PFSK-1 (cell line): ENCODE measurements around the gene ATG4B.

Source experiments
- FOXP2 ChIP-seq: optimal IDR thresholded peaks from 2 replicates; pipeline ENCODE3; 2011; ENCODE audit warnings: borderline replicate concordance, control low read depth, inconsistent platforms; ENCODE audit not compliant: insufficient read depth; ENCODE audit errors: extremely low read length, extremely low read depth
- POLR2AphosphoS5 ChIP-seq: IDR thresholded peaks from 2 replicates; pipeline ENCODE4 v1.6.1; 2012; ENCODE audit warnings: low read depth, mild to moderate bottlenecking, control low read depth, low read length, moderate library complexity
- SIN3A ChIP-seq: IDR thresholded peaks from 2 replicates; pipeline ENCODE4 v1.6.1; 2012; ENCODE audit warnings: mild to moderate bottlenecking, low read length, moderate library complexity, borderline replicate concordance; ENCODE audit not compliant: insufficient read depth
- TAF1 ChIP-seq: IDR thresholded peaks from 2 replicates; pipeline ENCODE4 v1.6.1; 2012; ENCODE audit warnings: low read length, control low read depth, borderline replicate concordance; ENCODE audit not compliant: insufficient read depth
- TF ChIP-seq, protein P1 (sequence below), 2 experiments: IDR thresholded peaks; 2 replicates each; pipeline versions ENCODE4 v1.6.1 to v1.8.0; 2011 to 2012; ENCODE audit warnings: low read depth in 2 of 2, low read length in 2 of 2, control low read depth in 1 of 2, inconsistent platforms in 1 of 2, mild to moderate bottlenecking in 1 of 2, moderate library complexity in 1 of 2; ENCODE audit not compliant: insufficient read depth in 1 of 2

DNA sequence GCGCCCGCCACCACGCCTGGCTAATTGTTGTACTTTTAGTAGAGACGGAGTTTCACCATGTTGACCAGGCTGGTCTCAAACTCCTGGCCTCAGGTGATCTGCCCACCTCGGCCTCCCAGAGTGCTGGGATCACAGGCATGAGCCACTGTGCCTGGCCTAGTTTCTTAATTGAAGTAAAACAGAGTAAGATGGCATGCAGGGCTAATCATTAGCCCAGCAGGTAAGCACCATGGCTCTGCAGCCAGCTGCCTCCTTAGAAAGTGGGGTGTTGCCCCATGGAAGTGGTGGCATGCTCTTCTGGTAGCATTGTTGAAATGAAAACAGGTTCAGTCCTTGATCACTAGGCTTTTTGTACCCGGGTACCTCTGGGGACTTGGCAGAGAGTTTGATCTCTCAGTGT is 12.4 kb downstream of the ATG4B start:
- TF ChIP-seq POLR2AphosphoS5 (no peak), FOXP2 (no peak), SIN3A (no peak), TAF1 (no peak)
- TF ChIP-seq, protein P1, sequence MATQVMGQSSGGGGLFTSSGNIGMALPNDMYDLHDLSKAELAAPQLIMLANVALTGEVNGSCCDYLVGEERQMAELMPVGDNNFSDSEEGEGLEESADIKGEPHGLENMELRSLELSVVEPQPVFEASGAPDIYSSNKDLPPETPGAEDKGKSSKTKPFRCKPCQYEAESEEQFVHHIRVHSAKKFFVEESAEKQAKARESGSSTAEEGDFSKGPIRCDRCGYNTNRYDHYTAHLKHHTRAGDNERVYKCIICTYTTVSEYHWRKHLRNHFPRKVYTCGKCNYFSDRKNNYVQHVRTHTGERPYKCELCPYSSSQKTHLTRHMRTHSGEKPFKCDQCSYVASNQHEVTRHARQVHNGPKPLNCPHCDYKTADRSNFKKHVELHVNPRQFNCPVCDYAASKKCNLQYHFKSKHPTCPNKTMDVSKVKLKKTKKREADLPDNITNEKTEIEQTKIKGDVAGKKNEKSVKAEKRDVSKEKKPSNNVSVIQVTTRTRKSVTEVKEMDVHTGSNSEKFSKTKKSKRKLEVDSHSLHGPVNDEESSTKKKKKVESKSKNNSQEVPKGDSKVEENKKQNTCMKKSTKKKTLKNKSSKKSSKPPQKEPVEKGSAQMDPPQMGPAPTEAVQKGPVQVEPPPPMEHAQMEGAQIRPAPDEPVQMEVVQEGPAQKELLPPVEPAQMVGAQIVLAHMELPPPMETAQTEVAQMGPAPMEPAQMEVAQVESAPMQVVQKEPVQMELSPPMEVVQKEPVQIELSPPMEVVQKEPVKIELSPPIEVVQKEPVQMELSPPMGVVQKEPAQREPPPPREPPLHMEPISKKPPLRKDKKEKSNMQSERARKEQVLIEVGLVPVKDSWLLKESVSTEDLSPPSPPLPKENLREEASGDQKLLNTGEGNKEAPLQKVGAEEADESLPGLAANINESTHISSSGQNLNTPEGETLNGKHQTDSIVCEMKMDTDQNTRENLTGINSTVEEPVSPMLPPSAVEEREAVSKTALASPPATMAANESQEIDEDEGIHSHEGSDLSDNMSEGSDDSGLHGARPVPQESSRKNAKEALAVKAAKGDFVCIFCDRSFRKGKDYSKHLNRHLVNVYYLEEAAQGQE (IDR thresholded peaks at IDR 0.05; ENCODE audit: insufficient read depth in 1 of 2, low read depth in 2 of 2, low read length in 2 of 2): no peak
